ENCODE data around the gene RNF214.
"Not testable (repeated sequence)": the region's sequence is repeated elsewhere in the genome, so short reads cannot be mapped to it uniquely, and the experiment has no call there.

The RNF214 gene

GRCh38 chr11:117198613-117199012 is 33.9 kb upstream of the RNF214 start:
- FAIRE-seq = no peak

DNA sequence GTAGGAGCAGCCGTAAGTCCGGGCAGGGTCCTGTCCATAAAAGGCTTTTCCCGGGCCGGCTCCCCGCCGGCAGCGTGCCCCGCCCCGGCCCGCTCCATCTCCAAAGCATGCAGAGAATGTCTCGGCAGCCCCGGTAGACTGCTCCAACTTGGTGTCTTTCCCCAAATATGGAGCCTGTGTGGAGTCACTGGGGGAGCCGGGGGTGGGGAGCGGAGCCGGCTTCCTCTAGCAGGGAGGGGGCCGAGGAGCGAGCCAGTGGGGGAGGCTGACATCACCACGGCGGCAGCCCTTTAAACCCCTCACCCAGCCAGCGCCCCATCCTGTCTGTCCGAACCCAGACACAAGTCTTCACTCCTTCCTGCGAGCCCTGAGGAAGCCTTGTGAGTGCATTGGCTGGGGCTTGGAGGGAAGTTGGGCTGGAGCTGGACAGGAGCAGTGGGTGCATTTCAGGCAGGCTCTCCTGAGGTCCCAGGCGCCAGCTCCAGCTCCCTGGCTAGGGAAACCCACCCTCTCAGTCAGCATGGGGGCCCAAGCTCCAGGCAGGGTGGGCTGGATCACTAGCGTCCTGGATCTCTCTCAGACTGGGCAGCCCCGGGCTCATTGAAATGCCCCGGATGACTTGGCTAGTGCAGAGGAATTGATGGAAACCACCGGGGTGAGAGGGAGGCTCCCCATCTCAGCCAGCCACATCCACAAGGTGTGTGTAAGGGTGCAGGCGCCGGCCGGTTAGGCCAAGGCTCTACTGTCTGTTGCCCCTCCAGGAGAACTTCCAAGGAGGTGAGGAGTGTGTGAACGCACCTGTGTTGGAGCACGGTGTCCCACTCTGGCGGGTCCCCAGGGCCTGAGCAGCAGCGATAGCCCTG is 33.2 kb upstream of the RNF214 start, which contains the start of gene TAGLN:
Gene TAGLN (plus strand): TSS at position 318 of the 863 bp plus-strand sequence. CDS start 3,644 bp downstream, outside the sequence.
- FAIRE-seq = no peak

GRCh38 chr11:117199916-117200812 is 32.3 kb upstream of the RNF214 start:
- no peak for FAIRE-seq

DNA sequence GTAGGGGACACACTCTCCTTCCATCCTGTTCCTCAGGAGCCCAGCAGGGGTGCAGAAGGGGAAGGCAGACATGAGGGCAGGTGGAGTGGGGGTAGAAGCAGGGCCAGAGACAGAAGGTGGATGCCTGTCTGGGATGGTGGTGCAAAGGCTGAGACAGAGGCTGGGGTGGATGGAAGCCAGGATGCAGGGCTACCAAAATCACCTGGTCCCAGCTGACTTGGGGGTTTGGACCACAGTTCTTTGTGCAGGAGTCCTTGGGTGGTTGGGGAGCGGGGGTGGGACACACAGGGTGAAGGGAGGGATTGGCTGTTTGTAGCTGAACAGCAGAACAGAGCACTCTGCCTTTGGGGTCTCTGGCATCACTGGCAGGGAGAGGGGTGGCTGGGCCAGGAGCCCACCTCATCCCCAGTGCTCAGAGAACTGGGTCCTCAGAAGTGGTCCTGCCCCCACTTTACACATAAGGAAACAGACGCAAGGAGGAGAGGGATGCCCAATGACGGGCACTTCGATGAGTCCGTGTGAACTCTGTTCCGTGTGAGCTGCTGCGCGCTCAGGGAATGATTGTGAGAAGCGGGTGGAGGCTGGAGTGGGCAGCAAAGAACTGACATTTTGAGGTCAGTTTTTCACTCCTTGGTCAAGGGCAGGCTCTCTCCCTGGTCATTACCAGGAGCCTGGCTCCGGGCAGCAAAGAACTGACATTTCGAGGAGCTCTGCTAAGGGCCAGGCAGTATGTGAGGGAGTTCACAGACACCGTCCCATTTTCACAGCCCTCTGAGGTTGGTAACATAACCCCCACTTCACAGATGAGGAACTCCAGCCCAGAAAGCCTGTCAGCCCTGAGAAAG is 31.4 kb upstream of the RNF214 start:
- no peak for FAIRE-seq

DNA sequence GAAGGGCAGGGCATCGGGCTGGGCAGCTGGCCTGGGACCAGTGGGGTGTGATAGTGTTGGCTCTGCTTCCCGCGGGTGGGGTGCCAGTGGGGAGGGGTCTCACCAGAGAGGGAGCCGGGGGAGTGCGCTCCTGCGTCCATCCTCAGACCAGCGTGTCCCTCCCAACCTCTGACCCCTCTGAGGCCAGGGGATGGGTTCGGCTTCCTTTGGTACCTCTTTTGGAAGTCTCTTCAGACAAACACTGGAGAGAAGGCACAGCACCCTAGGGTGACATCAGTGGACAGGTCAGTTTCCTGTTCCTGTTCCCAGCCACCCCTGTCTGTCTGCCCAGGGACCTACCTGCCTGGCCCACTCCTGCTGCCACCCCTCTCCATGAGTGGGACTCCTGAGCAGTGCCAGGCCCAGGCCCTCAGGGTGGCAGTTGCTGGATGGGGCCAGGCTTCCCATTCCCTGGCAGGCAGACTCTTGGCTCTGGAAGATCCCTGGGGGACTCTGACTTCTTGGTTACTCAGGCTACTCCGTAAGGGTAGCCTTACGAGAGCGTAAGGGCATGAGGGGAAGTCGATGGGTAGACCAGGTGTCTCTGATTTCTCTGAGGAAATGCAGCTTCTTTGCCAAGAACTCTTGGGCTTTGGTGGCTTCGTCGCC is 30.7 kb upstream of the RNF214 start:
- no peak for FAIRE-seq

DNA sequence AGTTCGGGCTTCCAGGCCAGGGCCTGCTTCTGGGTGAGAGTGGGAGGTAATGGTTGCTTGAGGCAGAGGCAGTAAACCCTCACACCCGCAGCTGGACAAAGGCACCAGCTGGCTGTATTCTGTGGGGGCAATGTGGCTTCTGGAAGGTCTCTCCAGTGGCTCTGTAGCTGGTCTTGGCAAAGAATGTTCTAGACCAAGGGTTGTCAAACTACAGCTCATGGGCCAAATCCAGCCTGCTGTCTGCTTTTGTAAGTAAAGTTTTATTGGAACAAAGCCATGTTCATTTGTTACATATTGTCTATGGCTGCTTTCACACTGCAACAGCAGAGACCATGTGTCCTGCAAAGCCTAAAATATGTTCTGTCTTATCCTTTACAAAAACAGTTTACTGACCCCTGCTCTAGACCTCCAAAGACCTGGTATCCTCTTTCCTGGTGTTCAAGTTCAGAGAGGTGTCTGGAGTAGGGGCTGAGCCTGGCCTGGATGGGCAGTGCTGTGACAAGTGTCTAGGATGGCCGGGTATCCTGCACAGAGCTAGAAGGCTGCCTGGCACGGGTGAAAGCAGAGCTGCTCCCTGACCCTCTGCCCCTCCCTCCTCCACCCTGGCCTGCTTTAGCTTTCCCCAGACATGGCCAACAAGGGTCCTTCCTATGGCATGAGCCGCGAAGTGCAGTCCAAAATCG is 29.9 kb upstream of the RNF214 start:
- FAIRE-seq = no peak

GRCh38 chr11:117203069-117203407 is 29.4 kb upstream of the RNF214 start:
- no peak for FAIRE-seq

DNA sequence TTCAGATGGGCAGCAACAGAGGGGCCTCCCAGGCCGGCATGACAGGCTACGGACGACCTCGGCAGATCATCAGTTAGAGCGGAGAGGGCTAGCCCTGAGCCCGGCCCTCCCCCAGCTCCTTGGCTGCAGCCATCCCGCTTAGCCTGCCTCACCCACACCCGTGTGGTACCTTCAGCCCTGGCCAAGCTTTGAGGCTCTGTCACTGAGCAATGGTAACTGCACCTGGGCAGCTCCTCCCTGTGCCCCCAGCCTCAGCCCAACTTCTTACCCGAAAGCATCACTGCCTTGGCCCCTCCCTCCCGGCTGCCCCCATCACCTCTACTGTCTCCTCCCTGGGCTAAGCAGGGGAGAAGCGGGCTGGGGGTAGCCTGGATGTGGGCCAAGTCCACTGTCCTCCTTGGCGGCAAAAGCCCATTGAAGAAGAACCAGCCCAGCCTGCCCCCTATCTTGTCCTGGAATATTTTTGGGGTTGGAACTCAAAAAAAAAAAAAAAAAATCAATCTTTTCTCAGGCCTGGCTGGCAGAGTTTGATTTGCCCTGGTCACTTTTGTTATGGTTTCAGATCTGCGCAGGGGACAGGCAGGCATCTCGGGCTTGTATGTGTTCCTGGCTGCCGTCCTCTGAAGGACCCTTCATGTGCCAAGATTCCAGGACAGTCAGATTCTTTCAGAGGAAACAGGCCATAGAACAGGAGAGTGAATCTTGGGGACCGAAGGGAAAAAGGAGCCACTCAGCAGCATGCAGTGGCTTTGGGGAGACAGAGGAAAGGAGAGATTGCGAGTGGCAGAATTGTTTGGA is 28.0 kb upstream of the RNF214 start:
- no peak for FAIRE-seq

DNA sequence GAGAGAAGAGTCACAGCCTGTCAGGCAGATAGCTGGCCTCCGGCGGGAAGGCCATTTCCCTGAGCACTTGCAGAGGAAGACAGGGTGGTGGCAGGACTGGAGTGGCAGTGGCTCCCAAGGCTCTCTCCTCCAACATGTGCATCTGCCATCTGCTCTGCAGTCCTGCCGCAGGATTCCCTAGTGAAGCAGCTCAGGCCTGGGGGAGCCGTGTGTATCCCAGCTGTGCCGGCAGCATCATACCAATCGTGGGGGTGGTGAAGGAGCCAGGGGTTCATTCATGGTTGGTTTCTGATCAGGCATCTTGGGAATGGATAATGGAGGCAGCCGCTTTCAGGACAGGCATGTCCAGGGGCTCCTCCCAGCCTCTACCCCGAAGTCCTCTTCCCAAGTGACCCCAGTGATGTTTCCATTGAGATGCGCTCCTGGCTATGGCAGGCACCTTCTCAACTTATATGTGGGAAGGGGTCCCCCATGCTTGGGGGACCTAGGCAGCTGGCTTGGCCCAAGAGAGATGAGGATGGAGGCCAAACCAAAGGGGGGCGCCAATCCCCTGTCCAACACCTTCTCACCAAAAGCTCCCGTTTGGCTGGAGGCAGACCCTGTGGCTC is 27.2 kb upstream of the RNF214 start:
- FAIRE-seq = no peak

DNA sequence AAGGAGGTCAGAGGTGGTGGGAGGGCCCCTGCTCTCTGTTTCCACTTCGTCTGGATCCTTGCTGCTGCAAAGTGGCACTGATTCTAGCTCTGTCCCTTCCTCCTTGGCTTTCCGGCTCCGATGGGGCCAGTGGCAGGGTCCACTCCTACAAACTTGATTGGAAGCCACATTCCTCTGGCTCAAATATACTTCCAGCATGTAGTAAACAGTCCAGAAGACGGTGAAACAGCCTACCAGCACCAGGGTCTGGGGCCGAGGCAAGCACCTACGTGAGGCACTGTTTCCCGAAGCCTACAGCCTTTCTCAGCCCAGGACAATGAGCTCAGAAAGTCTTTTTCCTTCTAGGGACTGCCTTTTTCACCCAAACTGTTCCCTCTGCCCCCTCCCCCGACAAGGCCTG is 26.4 kb upstream of the RNF214 start:
- FAIRE-seq = not testable (repeated sequence)

- FAIRE-seq = not testable (repeated sequence)
Observed at GRCh38 chr11:117206859-117207258, 25.6 kb upstream of the RNF214 start.

GRCh38 chr11:117207481-117207880 is 25.0 kb upstream of the RNF214 start:
- FAIRE-seq = not testable (repeated sequence)

DNA sequence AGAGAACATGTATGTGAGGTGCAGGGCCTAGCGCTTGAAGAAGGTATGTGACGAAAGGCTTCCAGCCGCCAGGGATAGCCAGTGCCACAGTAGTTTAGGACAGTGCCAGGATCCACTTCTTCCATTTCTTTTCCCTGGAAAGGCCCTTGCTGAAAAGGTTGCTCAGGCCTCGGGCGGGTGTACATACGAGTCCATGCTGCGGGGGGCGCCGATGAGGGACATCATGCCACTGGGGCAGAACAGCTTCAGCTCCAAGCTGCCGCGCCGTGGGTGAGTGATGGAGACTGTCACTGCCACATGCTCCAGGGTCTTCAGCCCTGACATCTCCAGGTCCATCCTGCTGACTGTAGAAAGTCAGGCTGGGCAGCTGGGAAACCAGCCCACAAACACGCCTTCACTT is 23.8 kb upstream of the RNF214 start:
- FAIRE-seq = not testable (repeated sequence)

DNA sequence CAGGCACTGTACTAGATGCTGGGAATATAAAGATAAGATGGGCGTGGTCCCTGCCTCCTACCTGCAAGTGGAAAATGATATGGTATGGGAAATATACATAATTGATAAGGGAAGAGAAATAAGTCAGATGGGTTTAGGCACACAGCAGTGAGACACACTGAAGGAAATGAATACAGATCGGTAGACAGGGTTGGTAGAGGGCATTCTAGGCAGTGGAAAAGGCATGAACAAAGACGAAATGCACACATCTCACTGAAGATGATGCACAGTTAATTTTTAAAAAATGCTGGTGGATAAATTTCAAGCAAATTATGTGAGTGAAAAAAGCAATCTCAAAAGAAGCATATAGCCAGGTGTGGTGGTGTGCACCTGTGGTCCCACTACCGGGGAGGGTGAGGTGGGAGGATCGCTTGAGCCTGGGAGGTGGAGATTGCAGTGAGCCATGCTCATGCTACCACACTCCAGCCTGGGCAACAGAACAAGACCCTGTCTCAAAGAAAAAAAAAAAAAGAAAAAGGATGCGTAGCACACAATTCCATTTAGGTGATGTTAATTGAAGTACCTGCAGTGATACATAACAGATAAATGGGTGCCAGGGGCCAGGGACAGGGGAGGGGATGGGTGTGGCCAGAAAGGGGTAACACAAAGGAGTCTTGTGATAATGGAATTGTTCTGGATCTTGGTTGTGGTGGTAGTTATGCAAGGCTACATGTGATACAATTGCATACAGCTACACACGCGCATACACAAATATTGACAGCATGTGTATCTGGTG is 22.9 kb upstream of the RNF214 start:
- not testable (repeated sequence) for FAIRE-seq

GRCh38 chr11:117210620-117211019 is 21.9 kb upstream of the RNF214 start:
- FAIRE-seq = no peak

DNA sequence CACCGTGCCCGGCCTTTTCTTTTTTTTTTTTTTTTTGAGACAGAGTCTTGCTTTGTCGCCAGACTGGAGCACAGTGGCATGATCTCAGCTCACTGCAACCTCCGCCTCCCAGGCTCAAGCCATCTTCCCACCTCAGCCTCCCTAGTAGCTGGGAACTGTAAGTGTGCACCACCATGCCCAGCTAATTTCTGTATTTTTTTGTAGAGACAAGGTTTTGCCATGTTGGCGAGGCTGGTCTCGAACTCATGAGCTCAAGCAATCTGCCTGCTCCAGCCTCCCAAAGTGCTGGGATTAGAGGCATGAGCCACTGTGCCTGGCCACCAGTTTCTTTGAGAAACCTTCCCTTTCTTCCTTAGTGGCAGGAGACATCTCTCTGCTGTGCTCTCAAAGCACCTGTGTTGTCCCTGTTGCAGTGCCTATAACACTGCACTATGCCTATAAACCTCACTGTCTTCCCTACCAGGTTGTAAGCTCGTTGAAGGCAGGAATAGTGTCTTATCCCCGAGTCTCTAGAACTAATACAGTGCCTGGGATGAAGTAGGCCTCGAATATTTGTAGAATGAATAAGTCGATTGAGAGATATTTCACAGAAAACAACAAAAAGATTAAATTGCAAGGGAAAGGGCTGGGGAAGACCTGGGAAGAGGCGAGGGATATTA is 19.6 kb upstream of the RNF214 start:
- FAIRE-seq = no peak

DNA sequence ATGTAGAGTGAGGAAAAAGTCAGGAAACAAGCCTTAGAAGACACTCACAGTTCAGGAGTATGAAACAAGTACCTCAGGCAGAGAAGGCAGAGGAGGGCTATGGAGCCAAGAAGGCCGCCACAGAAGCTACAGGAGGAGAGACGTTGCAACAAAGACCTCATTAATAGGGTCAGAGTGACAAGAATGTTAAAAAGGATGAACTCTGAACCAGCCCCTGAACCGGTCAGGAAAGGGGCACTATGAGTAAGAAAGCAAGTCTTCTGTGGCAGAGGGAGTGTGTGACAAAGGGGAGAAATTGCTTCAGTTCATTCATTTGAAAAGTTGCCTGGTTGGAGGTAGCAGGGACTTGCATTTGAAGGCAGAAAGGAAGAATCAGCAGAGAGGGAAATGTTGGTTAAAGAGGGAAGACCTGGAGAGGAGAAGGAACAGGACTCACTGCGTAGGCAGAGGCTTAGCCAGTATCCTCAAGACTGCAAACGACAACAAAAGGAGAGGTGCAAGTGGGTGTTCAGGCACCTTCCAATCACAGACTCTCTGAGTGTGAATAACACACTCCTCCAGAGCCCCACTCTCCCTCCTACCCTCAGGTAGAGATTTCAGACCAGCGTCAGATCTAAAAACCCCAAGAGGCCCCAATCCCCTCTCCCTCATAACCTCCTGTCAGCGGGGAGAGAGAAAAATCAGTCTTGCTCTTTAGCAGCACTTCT is 17.9 kb upstream of the RNF214 start:
- FAIRE-seq = no peak
